HG03095 (cell line): ENCODE results near the gene MAGI2.

Experiments
- ATAC-seq: cut with Tn5 transposase; IDR thresholded peaks from one replicate; pipeline ENCODE4 v1.9.1; 2021; ENCODE audit warnings: moderate library complexity; ENCODE audit not compliant: unreplicated experiment

Gene MAGI2

DNA sequence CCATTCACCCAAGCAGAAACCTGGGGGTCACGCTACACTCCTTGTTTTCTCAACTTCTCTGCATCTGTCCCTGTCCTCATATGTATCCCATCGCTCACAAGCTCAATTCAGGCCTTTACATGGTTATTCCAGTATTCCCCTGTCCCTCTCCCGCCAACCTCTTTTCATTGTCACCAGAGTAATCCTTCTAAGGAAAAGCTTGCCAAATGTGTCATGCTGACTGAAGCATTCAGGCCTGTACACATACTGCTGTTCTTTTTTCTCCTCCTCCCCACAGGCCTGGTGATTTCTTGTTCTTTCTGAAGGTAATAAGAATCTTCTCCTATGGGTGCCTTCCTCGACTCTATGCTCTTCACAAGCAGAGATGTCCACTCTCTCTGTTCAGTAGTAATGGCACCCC is 1372.7 kb downstream of the MAGI2 start:
- ATAC-seq, result no peak

DNA sequence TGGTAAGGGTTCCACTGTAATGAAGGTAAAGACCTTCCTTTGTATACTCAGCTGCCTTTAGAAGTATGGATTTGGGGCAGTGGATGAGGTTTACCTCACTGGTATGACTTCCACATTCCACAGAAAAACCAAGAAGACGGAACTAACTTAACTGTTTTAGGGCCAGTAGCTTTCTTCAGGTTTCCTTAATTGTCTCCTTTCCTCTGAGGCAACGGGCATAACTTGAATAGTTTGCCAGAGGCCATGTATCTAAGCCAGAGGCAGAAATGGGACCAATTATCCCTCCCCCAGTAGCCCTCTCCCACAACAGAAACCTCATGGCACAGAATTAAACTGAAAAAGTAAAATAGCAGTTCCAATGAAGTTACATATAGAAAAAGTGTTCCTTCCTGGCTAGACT is 1373.2 kb downstream of the MAGI2 start:
- ATAC-seq, result no peak

DNA sequence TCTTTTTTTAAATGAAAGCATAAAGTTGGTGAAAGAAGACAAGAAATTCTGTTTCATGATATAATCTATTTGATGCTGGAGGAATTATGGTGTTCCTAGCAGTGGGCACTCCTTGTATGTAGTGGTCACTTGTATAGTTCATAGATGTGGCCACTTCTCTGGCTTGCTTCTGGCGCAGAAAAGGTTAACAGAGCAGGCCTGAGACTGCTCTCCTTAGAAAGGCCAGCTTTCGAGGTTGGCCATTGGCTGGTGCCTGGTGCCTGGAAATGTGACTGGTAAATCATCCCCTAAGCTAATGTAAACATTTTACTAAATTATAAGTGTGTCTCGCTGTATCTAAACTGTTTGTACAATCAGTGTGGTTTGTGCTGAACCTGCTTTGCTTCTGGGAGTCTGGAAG is 1378.8 kb downstream of the MAGI2 start:
- ATAC-seq, result no peak

DNA sequence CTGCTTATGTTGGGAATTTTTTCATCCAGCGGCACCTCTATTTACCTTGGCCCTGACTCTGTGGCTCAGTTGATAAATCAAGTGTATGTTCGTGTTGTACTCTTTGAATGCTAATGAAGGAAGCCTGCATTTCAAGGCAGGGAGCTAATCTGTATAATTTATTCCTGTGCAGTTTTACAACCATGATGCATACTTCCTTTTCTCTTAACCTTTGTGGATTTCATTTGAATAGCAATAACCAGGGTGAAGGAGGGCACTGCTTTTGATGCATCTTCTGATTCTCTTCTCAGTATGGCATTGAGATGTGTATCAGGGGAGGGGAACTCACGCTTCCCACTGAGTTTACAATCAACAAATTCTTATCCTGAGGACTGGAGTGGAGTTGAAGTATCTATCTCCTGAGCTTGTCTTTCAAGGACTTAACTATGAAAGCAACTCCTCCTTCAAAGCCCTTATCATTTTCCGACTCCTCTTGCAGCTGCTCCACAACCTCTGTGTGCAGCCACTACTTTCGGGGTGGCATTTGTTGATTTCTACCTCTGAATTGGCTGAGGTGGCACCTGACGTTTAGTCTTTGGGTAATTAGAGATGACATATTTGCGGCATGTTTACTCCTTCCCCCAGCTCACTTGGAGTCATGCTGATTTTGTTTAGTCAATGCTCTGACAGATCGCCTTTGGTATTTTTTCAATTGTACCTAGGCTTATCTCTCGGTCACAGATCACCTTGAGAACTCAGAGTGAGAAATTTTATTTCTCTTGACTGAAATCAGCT is 1379.7 kb downstream of the MAGI2 start:
- no peak for ATAC-seq

DNA sequence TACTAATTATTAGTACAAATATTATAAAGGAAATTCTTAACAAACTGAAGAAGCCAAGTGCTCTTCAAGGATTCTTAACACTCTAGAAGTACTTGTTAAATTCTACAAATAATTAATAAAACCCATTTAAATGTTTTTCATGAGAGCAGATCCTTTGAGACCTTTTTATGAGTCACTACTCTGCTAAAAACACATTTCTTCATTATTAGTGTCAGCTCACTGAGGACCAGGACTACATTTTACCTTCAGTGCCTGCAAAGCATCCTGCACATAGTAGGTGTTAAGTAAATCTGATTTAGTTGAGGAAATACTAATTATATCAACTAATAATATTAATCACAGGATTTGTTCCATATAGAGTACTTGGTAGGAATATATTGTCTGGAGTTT is 1381.3 kb downstream of the MAGI2 start:
- no peak for ATAC-seq

DNA sequence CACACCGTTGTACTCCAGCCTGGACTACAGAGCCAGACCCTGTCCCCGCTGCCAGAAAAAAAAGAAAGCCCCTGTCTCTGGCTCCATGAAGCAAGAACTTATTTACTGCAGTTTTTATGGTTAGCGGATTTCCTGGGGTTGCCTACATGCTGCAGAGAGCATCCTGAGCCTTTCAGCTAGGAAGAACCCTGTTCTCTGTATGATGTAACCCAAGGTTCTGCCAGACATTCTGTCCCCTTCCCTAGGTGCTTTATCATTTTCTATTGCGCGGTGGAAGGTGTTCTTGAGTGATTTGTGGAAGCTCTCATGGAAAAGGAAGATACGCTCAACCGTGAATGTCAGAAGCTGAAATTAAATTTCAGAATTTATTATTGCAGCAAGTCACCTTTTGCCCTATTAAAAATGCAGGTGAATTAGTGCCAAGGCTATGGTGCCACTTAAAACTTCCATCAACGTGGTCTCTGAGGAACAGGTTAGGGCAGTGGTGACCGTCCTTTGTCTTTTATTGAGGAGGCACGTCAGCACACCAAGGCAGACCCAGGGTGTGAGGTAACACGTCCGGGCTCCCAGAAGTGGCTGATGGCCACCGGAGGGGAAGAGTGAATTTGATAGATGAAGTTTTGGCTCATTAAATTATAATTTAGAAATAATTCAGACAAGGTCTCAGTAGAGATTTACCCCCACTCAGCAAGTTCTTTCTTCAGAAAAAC is 1381.8 kb downstream of the MAGI2 start:
- no peak for ATAC-seq

DNA sequence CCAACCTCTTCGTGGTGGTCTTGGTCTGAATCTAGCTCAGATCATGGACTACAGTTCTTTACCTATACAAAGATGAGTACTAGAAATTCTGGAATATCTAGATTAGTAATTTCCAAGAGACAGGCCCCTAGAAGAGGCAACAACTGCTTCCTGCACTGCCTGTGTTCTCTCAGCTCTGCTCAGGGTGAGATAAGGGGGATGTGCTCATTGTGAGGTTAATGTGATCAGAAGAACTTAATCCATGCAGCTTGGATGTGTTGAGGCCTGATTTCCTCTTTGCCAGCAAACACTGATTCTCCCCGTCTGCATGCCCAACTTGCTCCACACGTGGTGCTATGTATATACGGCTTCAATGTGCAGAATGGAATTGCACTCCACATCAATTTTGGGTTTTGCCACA is 1386.9 kb downstream of the MAGI2 start:
- ATAC-seq, result no peak

DNA sequence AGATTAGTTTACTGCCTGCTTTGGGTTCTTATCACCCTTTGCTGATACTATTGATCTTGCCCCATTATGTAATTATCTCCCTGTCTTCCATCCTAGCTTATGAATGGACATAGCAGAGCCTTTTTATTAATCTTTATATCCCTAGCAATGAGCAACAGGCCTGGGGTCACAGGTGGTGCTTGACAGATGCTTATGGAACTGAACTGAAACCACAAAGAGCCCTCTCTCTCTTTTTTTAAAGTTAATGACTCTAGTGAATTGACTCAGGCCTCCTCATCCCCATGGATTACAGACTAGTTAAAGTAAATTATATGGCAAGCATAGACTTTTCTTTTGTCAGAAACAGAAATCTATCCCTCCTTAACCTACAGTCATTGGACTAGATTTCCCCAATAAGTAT is 1389.7 kb downstream of the MAGI2 start:
- no peak for ATAC-seq

DNA sequence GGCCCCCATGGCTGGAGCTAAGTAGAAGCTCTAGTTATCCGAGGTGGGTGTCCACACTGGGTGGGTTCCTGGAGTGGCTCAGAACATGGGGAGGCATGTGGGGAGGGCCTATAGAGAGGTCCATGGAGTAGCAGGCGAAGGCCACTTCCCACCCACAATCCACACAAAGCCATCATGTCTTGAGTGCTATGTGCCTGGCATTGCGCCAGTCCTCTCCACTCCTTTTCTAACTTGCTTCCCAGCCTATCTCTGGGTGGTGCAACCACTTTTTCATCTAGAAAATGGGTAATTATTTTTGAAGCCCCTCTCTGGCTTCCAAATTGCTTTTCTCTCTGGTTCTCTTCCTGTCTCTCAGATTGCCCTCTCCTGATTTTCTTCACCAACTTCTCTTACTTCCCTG is 1391.3 kb downstream of the MAGI2 start:
- ATAC-seq, result no peak

DNA sequence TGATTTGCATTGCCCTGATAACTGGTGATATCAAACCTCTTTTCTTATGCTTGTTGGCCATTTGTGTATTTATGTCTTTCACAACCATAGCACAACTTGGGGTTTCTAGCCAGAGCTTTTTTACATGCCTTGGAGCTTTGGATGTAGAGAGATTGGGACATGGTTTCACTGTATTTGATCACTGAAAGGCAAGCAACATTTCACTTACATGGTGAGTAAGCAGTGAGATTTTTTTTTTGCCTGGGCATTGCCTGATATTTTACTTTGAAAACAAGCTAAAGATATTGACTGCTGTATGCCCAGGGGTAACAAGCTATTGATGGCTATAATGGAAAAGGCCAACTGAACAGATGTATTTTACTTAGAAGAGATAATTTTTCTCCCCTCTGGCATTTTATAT is 1395.9 kb downstream of the MAGI2 start:
- ATAC-seq, result no peak

DNA sequence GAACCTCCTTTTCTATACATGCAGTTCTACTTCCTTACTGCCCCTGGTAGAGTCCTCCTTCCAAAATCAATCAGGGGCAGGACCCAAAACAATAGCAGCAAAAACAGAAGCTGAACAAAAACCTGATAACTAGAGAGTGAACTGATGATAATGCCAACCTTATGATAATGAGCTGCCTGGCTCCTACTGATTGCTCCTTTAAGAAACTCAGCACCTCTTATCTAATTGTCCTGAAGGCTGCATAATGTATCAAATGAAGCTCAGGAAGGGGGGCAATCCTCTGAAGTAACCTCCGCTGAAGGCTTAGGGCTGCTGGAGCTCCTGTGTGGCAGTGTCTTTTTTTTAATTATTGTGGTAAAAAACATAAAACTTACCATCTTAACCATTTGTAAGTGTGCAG is 1397.9 kb downstream of the MAGI2 start:
- no peak for ATAC-seq

DNA sequence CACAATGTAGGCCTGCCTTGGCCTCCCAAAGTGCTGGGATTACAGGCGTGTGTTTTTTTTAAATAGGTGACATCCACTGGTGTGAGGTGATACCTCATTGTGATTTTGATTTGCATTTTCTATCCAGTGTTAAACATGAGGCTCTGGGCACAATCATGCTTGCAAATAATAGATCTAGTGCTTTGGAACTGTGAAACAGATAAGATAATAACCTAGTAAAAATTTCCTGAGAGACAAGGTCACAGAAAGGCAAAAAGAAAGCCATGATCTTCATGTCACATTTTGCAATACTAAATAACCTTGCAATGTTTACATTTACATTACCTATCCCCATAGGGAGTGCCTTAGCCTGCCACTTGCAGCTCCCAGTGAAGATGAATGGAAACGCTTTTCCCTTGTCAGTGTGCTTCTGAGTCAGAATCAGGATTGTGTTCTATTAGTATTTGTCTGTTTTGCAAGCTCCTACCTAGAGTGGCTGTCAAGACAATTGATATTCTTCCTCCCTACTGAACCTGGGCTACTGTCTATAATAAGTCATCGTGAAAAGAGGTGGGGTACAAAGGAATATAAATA is 1398.4 kb downstream of the MAGI2 start:
- ATAC-seq, result no peak

DNA sequence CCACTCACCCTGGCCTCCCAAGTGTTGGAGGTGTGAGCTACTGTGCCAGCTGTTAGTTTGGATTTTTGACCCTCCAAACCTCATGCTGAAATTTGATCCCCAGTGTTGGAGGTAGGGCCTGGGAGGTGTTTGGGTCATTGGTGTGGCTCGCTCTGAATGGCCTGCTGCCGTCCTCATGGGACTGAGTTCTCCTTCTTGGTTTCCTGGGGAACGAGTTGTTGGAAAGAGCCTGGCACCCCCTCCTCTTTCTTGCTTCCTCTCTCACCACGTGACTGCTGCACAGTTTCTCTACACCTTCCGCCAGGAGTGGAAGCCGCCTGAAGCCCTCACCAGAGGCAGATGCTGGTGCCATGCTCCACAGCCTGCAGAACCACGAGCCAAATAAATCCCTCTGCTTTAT is 1401.4 kb downstream of the MAGI2 start:
- no peak for ATAC-seq

DNA sequence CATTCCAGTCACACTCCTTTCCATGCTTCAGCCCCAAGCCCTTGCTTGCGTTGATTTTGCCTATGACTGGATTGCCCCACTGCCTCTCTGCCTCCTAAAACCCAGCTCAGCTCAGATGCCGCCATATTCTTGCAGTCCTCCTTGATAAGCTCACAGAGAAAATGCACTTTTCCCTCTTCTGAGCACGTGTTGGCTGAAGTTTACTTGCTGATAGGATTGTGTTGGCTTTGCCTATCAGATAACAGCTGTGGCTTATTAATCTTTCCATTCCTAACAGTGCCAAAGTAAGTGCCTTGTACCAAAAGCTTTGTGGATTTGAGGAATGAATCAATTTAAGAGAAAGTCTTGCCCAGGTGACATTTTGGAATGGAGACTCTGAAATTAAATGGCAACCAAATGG is 1405.7 kb downstream of the MAGI2 start:
- no peak for ATAC-seq

DNA sequence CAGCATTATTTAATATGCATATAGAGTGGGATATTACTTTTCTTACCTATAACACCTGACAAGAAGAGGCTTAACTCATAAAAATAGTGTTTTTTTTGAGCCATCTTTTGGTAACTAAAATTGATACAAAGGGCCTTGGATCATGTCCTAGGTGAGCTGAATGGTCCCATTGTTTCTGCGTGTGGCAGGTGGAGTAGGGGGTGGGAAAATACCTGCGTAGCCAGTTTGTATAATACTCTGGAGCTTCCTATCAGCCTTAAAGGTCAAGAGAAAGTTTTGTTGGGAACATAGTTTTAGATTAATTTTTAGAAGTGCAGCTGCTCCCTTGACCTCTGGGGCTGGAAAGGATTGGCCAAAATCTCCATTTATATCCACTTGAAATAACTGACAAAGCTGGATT is 1410.3 kb downstream of the MAGI2 start:
- no peak for ATAC-seq

DNA sequence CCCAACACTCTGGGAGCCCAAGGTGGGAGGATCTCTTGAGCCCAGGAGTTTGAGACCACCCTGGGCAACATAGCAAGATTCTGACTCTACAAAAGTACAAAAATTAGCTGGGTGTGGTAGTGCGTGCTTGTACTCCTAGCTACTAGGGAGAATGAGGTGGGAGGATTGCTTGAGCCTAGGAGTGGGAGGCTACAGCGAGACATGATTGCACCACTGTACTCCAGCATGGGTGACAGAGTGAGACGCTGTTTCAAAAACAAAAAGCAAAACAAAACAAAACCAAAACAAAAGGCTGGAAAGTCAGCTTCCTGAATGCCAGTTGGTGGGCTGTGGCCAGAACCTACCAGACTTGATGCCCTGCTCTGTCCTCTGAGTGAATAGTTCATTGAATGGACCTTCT is 1412.0 kb downstream of the MAGI2 start:
- ATAC-seq, result no peak

DNA sequence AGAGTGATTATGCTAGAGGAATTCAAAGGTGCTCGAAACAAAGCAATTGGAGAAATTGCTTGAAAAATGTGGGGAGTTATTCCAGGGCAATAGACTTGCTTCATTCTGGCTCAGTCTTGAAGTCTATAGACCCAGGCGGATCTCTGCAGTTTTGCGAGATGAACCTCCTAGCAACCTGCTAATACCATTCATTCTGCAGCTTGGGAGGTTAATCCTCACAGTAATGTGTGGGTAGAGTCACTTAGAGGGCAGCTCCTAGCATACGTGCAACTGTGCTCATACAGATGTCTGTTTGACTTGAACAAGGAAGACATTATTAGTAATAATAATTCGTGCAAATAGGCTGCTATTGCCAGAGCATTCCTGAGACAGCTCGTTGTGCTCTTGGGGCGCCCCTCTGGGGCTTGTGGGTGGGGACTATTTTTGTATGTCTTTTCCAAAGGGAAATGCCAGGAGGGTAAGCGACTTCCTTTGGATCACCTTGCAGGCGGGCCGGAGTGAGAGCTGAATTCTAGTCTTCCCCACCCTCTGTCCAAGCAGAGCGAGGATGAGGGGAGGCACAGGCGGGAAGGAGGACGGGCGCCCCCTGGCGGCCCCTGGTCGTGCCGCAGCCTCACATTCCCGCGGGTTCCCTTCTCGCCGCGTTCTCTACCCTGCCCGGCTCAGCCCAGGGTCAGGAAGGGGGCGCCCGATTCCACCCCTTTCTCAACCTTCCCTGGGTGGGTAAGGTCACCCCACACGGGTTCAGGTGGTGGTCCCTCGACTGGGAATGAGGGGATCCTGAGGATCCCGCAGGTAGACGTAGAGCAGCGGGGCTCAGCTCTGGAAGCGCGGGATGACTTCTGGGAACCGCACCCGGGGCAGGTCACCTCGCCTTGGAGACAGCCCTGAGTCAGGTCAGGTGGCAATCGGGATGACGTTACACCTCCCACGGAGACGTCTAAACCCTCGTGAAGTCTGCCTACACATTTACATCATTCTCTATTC is 1413.4 kb downstream of the MAGI2 start:
- peak; percentile 92 for ATAC-seq

DNA sequence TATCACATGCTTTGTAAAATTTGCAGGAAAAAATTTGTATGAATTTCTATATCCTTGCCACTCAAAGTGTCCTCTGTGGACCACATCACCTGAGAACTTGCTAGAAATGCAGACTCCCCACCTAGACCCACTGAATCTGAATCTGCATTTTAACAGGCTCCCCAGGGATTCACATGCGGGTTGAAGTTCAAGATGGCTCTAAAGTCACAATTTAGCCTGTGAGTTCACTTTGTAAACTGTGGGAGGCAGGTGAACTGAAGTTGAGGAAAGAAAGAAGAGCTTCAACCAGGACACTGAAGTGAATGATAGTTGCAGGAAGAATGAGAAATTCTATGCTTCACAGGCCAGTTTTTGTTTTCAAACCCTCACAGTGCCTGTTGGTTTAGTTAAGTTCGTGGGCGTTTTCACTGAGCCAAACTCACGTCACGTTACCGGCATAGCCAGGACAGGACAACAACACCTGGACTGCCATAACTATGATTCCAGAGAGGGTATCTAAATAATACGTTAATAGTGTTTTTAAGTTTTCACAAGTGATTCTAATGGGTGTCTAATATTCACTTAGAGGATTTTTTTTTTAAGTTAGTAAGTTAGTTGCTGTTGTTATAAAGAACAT is 1414.9 kb downstream of the MAGI2 start:
- no peak for ATAC-seq

DNA sequence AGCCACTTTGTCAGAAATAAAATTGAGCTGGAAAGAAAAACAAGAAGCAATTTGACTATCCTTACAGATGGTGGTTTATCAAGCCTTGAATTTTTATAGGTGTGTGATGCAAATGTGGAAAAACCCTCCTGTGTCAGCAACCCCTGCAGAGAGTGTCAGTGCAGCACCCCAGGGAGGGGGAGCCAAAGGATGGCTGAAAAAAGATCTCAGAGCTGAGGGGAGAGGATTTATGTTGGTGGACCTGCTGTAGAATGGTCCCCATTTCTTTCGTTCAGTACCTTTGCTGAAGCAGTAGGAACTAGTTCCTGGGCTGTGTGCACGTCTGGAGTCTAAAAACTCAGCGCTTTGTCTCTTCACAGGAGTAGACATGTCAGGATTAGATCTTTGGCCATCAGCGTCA is 1415.9 kb downstream of the MAGI2 start:
- no peak for ATAC-seq

DNA sequence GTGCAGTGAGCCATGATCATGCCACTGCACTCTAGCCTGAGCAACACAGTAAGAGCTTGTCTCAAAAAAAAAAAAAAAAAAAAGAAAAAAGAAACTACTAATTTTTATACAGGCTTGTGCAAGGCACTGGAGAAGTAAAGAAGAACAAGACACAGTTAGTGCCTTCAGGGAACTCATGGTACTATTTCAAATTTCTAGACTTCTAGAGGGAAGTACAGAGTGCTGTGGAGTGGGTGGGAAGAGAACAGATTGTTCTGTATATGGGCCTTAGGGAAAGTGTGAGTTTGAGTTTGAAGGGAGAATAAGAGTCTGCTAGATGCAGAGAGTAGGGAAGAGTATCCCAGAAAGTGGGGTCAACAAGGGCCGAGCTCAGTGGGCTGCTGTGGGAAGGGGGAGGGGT is 1420.1 kb downstream of the MAGI2 start:
- ATAC-seq, result no peak

DNA sequence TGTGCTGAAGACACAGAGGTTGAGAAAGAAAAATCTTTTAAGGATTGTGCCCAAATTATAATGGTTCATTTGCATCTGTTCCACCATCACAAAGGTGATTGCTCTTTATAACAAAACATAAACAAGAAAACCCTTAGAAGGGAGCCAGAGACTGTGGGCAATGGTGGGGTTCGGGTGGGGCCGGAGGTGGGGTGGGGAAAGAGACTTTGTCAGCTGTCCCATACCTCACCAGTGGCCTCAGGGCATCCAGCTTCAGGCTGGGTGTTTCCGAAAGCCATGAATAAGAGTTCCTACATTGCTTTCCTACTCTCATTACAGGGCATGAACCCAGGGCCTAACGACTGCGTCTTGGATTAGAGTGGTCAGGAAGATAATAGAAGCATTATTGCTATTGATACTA is 1427.0 kb downstream of the MAGI2 start:
- no peak for ATAC-seq
